Immature natural killer cell (primary cell): Measurements from ENCODE around the gene DDHD1. TPM values are rescaled to one million over a fixed set of nuclear protein-coding genes. Genes with fewer than 3 reads are reported as not detected.
"Not testable (repeated sequence)": the region's sequence is repeated elsewhere in the genome, so short reads cannot be mapped to it uniquely, and the experiment has no call there.

ENCODE experiments used
- DNase-seq, 3 donors: peaks; one replicate each; pipeline ENCODE4 v3.0.0; 2022; ENCODE audit warnings: mixed read lengths in 1 of 3
- H3K27ac Mint-ChIP-seq, 6 donors: one replicate each; pipeline ENCODE4 v1.8.0; 2020; ENCODE audit warnings: mixed read lengths in 6 of 6, mild to moderate bottlenecking in 5 of 6, inconsistent platforms in 4 of 6, moderate library complexity in 3 of 6
- H3K27me3 Mint-ChIP-seq, 3 donors: one replicate each; pipeline ENCODE4 v1.8.0; 2020 to 2021; ENCODE audit warnings: low read depth in 3 of 3, mild to moderate bottlenecking in 3 of 3, mixed read lengths in 3 of 3, moderate library complexity in 3 of 3, inconsistent platforms in 1 of 3
- H3K36me3 Mint-ChIP-seq, 3 donors: one replicate each; pipeline ENCODE4 v1.8.0; 2020; ENCODE audit warnings: mixed read lengths in 3 of 3, inconsistent platforms in 2 of 3, mild to moderate bottlenecking in 2 of 3
- H3K4me1 Mint-ChIP-seq, 2 donors: one replicate each; pipeline ENCODE4 v1.8.0; 2020; ENCODE audit warnings: inconsistent platforms in 2 of 2, mild to moderate bottlenecking in 2 of 2, mixed read lengths in 2 of 2, moderate library complexity in 1 of 2
- H3K4me3 Mint-ChIP-seq, 5 donors: one replicate each; pipeline ENCODE4 v1.8.0; 2020; ENCODE audit warnings: mild to moderate bottlenecking in 5 of 5, mixed read lengths in 5 of 5, inconsistent platforms in 3 of 5, moderate library complexity in 3 of 5
- H3K9me3 Mint-ChIP-seq, 6 donors: one replicate each; pipeline ENCODE4 v1.8.0; 2020; ENCODE audit warnings: mild to moderate bottlenecking in 6 of 6, mixed read lengths in 6 of 6, inconsistent platforms in 4 of 6, moderate library complexity in 3 of 6
- polyA plus RNA-seq, 3 donors: library from polyadenylated mRNA; unstranded; fragments of 300-500 nt; fragmentation: Illumina TruSeq; gene quantifications; one replicate each; pipeline ENCODE4 v1.2.3, GENCODE V29; 2021

DDHD1 gene
- polyA plus RNA-seq, result 10 to 100 TPM in 1 of 3 donors, 1 to 10 TPM in 2; 4.3 to 10.2 (median 4.5) TPM

DNA sequence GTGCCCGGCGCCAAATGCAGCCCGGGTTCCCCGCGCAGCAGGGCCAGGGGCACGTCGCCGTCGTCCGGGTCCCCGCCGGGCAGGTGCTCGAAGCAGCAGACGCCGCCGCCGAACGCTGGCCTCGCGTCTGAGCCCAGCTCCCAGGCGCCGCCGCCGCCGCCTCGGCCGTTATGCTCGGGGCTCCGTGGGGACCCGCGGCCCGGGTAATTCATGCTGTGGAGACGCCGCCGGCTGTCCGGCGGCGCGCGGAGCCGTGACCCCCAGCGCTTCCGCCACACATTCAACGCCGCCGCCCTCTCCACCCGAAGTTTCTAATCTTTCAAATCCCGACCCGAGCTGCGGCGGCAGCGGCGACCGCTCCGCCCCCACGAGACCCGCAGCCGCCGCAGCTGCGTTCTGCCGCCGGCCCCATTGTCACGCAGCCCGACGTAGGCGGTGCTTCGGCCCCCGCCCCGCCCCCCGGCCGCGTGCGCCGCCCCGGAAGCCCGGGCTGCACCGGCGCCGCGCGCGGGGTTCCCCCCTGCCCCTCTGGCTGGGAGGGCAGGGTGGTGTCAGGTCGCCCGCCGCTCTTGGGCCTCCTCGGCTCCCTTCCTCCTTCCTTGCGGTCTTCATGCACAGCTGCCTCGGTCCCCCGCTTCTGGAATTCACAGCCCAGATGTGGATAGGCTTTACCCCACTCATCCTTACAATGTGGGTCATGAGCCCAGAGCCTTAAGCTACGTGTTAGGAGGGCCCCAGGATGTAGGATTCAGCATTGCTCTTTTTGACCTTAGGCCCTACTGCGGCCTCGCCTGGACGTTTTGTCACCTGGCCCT is at the start of gene DDHD1:
DDHD1 (minus strand) TSS at position 437 of the 815 bp plus-strand sequence; CDS start at position 212, 225 bp downstream.
- peak; percentile 86 to 89 (median 88) for DNase-seq
- Mint-ChIP-seq H3K27ac (peak within 1 kb of the TSS; percentile 94 to 99 (median 98)), H3K9me3 (no peaks in the 10 kb centered on the region), H3K36me3 (peaks cover 0 to 6% (median 3%) of the 10 kb centered on the region in 3 donors), H3K27me3 (peaks cover 8 to 27% (median 20%) of the 10 kb centered on the region in 3 donors), H3K4me1 (peaks cover 50 to 55% of the 10 kb centered on the region in 2 donors), H3K4me3 (peak within 1 kb of the TSS; percentile 99 to 100 (median 99))

DNA sequence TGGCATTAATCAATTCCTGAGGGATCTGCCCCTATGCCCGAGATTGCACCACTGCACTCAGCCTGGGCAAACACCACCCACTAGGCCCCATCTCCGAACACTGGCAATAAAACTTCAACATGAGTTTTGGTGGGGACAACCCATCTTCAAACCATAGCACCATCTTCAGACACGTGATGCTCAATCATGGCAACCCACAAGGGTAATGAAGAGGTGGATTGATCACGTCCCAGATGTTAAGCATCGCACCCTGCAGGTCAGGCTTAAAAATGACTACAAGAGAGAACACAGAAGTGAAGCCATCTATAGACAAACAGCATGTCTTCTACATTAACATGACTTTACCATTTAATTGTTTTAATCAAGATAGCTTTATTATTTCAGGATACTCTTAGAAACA is 42.8 kb upstream of the DDHD1 start:
- no peak for DNase-seq
- peaks cover 12 to 27% (median 14%) of the 10 kb centered on the region in 3 donors for H3K36me3 Mint-ChIP-seq
- no peak overlapping the region for H3K27ac Mint-ChIP-seq
- peaks cover 0 to 2% (median 0%) of the 10 kb centered on the region in 3 donors for H3K27me3 Mint-ChIP-seq
- no peak overlapping the region for H3K4me3 Mint-ChIP-seq
- peaks cover 0 to 11% (median 5%) of the 10 kb centered on the region in 6 donors for H3K9me3 Mint-ChIP-seq
- no peaks in the 10 kb centered on the region for H3K4me1 Mint-ChIP-seq

DNA sequence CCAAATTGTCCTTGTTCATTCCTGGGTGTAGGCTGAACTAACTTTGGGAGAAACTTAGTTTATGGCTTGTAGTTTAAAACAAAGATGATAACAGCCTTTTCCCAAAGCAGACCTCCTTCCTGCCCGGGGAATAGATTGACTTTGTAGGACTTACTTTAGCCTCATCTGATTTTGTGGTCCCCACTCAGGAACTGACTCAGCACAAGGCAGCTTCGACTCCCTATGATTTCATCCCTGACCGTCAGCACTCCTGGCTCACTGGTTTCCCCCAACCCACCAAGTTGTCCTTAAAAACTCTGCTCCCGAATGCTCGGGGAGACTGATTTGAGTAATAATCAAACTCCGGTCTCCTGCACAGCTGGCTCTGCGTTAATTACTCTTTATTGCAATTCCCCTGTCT is 40.1 kb upstream of the DDHD1 start:
- Mint-ChIP-seq H3K4me1 (no peaks in the 10 kb centered on the region), H3K36me3 (peaks cover 4 to 11% (median 11%) of the 10 kb centered on the region in 3 donors), H3K4me3 (no peak overlapping the region), H3K27me3 (no peaks in the 10 kb centered on the region), H3K9me3 (peaks cover 0 to 4% (median under 1%) of the 10 kb centered on the region in 6 donors), H3K27ac (no peak overlapping the region)
- DNase-seq, result no peak

DNA sequence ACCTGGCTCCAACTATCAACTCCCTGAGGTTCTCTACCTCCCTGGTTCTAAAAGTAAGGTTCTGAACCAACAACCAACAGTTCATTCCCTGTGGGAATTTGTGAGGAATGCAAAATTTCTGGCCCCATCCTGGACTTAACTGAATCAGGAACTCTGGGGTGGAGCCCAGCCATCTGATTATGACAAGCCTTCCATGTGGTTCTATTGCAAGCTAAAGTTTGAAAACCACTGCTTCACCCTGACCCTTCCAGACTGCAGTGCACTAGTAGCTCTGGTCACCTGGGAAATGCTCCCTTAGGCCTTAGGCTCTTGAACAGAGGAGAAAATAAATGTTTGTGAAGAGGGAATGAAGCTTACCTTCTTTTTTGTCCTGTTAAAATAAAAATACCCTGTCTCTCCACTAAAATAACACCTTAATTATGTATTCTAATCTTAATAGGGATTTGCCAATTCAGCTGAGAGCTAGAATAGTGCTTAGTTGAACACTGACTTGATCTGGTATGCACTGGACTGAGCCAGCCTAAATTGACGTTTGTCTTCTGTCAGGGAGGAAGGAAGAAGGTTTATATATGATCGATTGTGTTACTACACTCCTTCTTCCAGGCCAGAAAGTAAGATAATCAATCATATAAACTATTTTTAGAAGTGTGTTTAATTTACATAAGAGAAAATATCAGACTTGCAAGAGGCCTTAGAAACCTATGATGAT is 39.1 kb upstream of the DDHD1 start:
- Mint-ChIP-seq H3K27me3 (no peaks in the 10 kb centered on the region), H3K4me3 (no peak overlapping the region), H3K4me1 (no peaks in the 10 kb centered on the region), H3K27ac (no peak overlapping the region), H3K36me3 (peaks cover 0 to 7% (median 3%) of the 10 kb centered on the region in 3 donors), H3K9me3 (no peaks in the 10 kb centered on the region)
- no peak for DNase-seq

DNA sequence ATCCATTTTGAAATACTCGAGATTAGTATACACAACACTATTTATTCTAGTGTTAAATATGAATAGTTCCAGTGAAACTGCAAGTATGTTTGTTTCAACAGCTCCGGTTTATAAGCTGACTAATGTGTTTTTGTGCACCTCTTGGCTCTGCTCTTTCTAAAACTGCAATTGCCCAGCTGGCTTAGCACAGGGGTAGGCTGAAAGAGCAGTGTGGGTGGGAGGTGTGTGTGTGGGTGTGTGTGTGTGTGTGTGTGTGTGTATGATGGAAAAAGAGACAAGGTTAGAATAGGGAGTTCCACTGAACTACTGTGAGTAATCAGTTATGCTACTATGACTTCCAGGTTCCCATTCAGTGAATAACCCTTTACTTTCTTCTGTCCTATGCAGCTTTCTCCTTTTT is 37.8 kb upstream of the DDHD1 start:
- DNase-seq, result no peak
- Mint-ChIP-seq H3K27ac (no peak overlapping the region), H3K9me3 (peaks cover 0 to 2% (median 0%) of the 10 kb centered on the region in 6 donors), H3K4me1 (peaks cover 0 to 2% of the 10 kb centered on the region in 2 donors), H3K27me3 (no peaks in the 10 kb centered on the region), H3K36me3 (peaks cover 0 to 11% (median 0%) of the 10 kb centered on the region in 3 donors), H3K4me3 (no peak overlapping the region)

DNA sequence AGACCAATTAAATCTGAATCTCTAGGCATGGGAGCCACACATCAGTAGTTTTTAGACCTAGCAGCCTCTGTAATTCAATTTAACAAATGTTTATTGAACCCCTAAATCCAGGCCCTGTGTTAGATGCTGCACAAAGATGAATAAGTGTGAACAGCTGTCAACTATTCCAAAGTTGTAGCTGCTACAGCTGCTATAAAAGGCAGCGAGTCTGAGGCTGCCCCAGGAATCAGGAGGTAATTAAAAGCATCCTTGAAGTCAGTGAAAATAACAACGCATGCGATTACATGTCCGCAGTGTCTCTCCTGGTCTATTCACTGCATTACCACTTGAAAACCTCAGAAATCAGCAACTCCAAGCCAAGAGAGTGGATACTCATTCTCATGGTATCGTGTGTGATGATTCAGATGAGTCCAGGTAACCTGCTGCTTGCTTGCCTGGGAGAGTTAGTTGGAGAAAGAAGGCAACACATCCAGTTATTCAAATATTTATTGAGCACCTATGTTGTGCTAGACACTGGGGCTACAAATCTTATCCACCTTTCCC is 34.9 kb upstream of the DDHD1 start:
- Mint-ChIP-seq H3K27me3 (peaks cover 0 to 2% (median 0%) of the 10 kb centered on the region in 3 donors), H3K36me3 (peaks cover 0 to 11% (median 0%) of the 10 kb centered on the region in 3 donors), H3K4me3 (no peak overlapping the region), H3K9me3 (peaks cover 0 to 2% (median 0%) of the 10 kb centered on the region in 6 donors), H3K27ac (no peak overlapping the region), H3K4me1 (peaks cover 0 to 2% of the 10 kb centered on the region in 2 donors)
- DNase-seq, result no peak

DNA sequence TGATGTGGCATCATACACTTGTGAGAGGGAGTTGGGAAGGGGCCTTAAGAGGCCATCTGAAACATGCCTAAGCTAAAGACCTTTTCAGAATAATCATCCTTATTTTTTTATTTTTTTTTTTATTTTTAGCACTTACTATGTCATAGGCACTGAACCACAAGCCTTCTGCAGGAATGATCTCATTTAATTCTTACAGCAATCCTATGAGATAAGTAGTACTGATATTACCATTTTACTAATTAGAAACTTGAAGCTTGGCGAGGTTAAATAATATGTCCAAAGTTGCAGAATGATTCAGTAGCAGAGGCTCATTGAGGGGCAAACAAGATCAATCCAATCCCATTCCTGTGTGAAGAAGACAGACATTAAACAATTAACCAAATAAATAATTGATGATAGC is 33.4 kb upstream of the DDHD1 start:
- H3K27me3 Mint-ChIP-seq, result peaks cover 0 to 2% (median 0%) of the 10 kb centered on the region in 3 donors
- H3K27ac Mint-ChIP-seq, result no peak overlapping the region
- peaks cover 0 to 11% (median 0%) of the 10 kb centered on the region in 3 donors for H3K36me3 Mint-ChIP-seq
- no peak for DNase-seq
- H3K9me3 Mint-ChIP-seq, result peaks cover 0 to 2% (median 0%) of the 10 kb centered on the region in 6 donors
- peaks cover 3% of the 10 kb centered on the region in 2 donors for H3K4me1 Mint-ChIP-seq
- no peak overlapping the region for H3K4me3 Mint-ChIP-seq

DNA sequence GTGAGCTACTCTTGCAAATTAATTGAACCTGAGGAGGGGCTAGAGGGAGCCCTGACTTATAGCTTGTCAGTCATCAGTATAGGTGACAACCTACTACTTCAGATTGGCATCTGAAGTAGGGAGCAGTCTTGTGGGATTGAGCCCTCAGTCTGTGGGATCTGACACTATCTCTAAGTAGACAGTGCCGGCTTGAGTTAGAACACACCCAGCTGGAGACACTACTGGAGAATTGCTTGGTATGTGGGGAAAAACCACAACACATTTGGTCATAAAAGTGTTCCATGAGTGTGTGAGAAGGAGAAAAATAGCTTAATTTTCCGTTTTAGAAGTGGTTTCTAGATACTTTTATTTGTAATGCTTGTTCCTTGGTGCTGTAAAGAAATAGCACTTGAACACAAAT is 30.5 kb upstream of the DDHD1 start:
- Mint-ChIP-seq H3K4me1 (peaks cover 16 to 21% of the 10 kb centered on the region in 2 donors), H3K27ac (no peak overlapping the region), H3K27me3 (peaks cover 0 to 2% (median 2%) of the 10 kb centered on the region in 3 donors), H3K9me3 (peaks cover 0 to 2% (median 0%) of the 10 kb centered on the region in 6 donors), H3K4me3 (no peak overlapping the region), H3K36me3 (peaks cover 0 to 8% (median 0%) of the 10 kb centered on the region in 3 donors)
- no peak for DNase-seq

DNA sequence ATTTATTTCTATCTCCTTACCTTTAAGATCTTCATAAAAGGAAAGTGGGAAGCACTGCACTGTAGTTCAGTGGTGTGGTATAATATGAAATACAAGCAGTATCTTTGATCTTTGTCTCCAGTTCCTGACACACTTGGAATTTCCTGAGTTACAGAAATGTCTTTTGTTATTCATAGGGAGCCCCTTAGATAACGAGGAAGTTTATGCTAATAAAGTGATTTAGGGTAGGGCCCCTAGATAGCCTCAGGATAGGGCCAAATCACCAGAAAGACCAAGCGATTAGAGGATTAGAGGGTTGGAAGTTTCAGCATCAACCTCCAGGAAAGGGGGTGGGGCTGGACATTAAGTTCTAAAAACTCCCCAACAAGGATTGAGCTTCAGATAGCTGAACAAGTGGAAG is 29.9 kb upstream of the DDHD1 start:
- H3K4me3 Mint-ChIP-seq, result no peak overlapping the region
- peaks cover 0 to 2% (median 2%) of the 10 kb centered on the region in 3 donors for H3K27me3 Mint-ChIP-seq
- H3K27ac Mint-ChIP-seq, result no peak overlapping the region
- peaks cover 0 to 2% (median 0%) of the 10 kb centered on the region in 6 donors for H3K9me3 Mint-ChIP-seq
- H3K4me1 Mint-ChIP-seq, result peaks cover 16 to 21% of the 10 kb centered on the region in 2 donors
- DNase-seq, result no peak
- peaks cover 0 to 4% (median 0%) of the 10 kb centered on the region in 3 donors for H3K36me3 Mint-ChIP-seq

DNA sequence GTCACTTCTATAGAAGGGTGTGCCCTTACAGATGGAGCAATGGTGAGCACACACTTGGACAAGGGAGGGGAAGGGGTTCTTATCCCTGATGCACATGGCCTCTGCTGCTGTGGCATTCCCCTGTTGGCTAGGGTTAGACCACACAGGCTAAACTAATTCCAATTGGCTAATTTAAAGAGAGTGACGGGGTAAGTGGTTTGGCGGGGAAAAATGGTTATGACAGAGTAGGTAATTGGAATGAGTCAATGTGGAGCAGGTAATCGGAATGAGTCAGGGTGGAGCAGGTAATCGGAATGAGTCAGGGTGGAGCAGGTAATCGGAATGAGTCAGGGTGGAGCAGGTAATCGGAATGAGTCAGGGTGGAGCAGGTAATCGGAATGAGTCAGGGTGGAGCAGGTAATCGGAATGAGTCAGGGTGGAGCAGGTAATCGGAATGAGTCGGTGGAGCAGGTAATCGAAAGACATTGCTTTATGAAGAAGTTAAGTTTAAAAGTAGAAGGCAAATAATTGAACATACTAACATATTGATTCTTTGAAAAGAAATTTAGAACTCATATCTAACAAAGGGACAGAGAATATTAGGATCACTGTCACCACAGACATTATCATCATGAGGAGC is 28.4 kb upstream of the DDHD1 start:
- DNase-seq, H3K4me3 Mint-ChIP-seq, H3K36me3 Mint-ChIP-seq: not testable (repeated sequence)

DNA sequence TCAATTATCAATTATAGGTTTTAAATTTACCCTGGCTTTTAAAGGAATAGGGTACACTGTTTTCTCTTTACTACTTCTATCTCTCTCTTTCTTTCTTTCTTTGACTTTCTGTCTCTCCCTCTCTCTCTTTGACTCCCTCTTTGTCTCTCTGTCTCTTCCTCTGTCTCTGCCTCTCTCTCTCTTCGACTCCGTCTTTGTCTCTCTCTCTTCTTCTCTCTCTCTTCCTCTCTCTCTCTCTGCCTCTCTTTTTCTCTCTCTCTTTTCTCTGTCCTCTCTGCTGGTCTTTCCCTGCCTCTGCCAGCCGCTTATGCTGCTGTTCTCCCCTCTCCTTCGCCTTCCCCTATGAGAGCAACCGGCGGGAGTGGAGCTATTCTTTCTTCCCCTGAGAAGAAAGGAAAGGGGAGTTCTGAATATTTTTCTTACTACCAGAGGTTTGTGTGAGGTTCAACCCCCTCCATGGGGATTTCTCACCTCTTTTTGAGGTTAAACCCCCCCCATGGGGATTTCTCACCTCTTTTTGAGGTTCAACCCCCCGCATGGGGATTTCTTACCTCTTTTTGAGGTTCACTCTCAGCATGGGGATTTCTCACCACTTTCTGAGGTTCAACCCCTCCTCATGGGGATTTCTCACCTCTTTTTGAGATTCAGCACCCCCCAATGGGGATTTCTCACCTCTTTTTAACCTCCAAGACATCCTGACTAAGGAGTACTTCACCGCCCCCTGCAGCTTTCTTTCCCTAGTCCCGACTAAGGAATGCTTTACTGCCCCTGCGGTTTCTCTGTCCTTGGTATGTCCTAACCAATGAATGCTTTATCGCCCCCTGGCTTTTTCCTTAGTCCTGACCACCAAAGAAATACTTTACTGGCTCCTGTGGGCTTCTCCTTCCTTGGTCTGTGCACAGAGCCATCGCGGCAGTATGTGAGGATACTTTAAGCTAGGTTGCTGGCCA is 27.4 kb upstream of the DDHD1 start:
- no peak overlapping the region for H3K4me3 Mint-ChIP-seq
- H3K27me3 Mint-ChIP-seq, result peaks cover 0 to 2% (median under 1%) of the 10 kb centered on the region in 3 donors
- peaks cover 14 to 21% of the 10 kb centered on the region in 2 donors for H3K4me1 Mint-ChIP-seq
- peak; percentile 13 to 31 (median 19) for DNase-seq
- peak overlapping the region in 1 of 6 donors; percentile 17 for H3K27ac Mint-ChIP-seq
- no peaks in the 10 kb centered on the region for H3K36me3 Mint-ChIP-seq
- H3K9me3 Mint-ChIP-seq, result no peaks in the 10 kb centered on the region

More for the DNA sequence above, 28.4 kb upstream of the DDHD1 start:
- not testable (repeated sequence) for H3K9me3 Mint-ChIP-seq, H3K27me3 Mint-ChIP-seq, H3K27ac Mint-ChIP-seq
- H3K4me1 Mint-ChIP-seq, result peaks cover 14 to 21% of the 10 kb centered on the region in 2 donors

DNA sequence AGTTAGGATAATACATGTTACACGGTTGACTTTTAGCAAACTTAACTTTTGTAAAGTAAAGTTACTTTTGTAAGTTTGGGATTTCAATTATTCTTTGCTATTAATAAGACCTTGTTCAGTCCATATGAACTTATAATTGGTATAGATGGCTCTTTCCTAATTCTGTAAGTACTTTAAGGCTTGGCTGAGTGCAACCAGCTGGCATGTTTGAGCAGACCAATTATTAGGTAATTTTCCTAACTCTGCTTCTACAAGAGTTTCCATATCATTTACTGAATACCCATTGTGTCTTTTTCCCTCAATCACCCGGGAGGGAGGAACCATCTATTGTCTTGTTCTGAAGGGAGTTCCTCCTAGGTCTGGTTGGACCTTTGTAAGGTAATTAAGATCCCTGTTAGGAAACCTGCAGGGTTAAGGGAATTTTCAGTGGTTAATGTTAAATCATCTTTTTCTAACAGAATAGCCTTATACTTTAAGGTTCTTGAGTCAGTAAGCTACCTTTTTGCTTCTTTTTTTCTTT is 26.4 kb upstream of the DDHD1 start:
- H3K9me3 Mint-ChIP-seq, H3K27ac Mint-ChIP-seq, DNase-seq, H3K4me3 Mint-ChIP-seq, H3K36me3 Mint-ChIP-seq, H3K27me3 Mint-ChIP-seq: not testable (repeated sequence)
- peaks cover 14 to 21% of the 10 kb centered on the region in 2 donors for H3K4me1 Mint-ChIP-seq
